ENCODE data around the gene SRPK1. TPM values are rescaled to one million over a fixed set of nuclear protein-coding genes. Genes with fewer than 3 reads are reported as not detected.
A peak's percentile ranks its signal among the peaks of the same experiment; 100 is the strongest.

Gene SRPK1
- total RNA-seq, 1 experiment from 2014 or later: 100 TPM

DNA sequence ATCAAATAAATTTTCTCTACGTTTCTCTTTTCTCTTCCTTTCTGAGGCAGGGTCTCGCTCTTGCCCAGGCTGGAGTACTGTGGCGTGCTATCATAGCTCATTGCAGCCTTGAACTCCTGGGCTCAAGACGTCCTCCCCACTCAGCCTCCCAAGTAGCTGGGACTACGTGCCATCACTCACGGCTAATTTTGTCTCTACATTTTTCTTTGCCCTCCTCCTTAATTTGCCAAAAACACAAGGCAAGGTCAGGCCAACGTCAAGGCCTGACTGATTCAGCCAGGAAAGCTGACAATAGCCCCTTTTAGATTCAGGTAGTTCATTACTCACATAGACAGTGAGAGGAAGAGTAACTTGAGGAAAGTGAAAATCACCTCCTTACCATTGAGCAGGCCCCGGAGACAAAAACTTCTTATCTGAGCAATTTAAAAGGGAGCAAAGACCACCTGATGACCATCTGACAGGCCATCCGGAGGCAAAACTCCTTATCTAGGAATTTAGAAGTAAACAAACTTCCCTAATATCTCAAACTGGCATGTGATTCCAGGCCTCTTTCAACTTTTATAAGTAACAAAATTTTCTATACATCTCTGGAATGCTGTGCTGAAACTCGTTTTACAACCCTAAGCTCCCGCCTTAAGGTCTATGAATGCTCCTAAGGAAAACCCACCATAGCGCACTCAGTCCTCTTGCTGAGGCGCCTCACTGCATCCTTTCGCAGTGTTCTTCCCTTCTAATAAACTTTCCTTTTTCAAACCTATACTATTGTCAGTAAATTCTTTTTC is 42.1 kb upstream of the SRPK1 start:
- Histone ChIP-seq H3K4me1 (ENCODE audit: insufficient read depth, low read length) (no peaks in the 10 kb centered on the region), H3K9me3 (ENCODE audit: low read length) (no peaks in the 10 kb centered on the region), H3K36me3 (ENCODE audit: low read depth, low read length) (no peaks in the 10 kb centered on the region), H3K79me2 (ENCODE audit: low read length) (no peaks in the 10 kb centered on the region), H3K27ac (ENCODE audit: low read length) (no peak overlapping the region), H3K4me2 (ENCODE audit: low read length) (no peak overlapping the region), H3F3A (ENCODE audit: low read length, unreplicated experiment) (no peaks in the 10 kb centered on the region), H3K9me2 (replicated peaks; ENCODE audit: low read length) (no peaks in the 10 kb centered on the region), H3K9ac (ENCODE audit: low read length) (no peak overlapping the region), H3K27me3 (ENCODE audit: low read length) (no peaks in the 10 kb centered on the region; the same call in 1 of the 2 replicates), H2AFZ (ENCODE audit: low read length) (no peak overlapping the region), H3K4me3 (ENCODE audit: low read length) (no peak overlapping the region), H4K20me1 (ENCODE audit: low read length) (no peaks in the 10 kb centered on the region)
- no TSS peak for BruUV-seq (replicated peaks)
- ChIA-PET POLR2A (ENCODE audit: unreplicated experiment) (no interaction called here), CTCF (no interaction called here)
- TF ChIP-seq, protein P1, sequence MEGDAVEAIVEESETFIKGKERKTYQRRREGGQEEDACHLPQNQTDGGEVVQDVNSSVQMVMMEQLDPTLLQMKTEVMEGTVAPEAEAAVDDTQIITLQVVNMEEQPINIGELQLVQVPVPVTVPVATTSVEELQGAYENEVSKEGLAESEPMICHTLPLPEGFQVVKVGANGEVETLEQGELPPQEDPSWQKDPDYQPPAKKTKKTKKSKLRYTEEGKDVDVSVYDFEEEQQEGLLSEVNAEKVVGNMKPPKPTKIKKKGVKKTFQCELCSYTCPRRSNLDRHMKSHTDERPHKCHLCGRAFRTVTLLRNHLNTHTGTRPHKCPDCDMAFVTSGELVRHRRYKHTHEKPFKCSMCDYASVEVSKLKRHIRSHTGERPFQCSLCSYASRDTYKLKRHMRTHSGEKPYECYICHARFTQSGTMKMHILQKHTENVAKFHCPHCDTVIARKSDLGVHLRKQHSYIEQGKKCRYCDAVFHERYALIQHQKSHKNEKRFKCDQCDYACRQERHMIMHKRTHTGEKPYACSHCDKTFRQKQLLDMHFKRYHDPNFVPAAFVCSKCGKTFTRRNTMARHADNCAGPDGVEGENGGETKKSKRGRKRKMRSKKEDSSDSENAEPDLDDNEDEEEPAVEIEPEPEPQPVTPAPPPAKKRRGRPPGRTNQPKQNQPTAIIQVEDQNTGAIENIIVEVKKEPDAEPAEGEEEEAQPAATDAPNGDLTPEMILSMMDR (conservative IDR thresholded peaks at IDR 0.05; ENCODE audit: low read depth, low read length): no peak
- TF ChIP-seq EZH2 (IDR thresholded peaks at IDR 0.05; ENCODE audit: low read length, unreplicated experiment) (no peak), EZH2phosphoT487 (IDR thresholded peaks at IDR 0.05; ENCODE audit: borderline replicate concordance, low read length) (no peak)
- ATAC-seq: no peak
- DNase-seq: no peak
- intact Hi-C loops (cut with micrococcal nuclease): no loop called here

DNA sequence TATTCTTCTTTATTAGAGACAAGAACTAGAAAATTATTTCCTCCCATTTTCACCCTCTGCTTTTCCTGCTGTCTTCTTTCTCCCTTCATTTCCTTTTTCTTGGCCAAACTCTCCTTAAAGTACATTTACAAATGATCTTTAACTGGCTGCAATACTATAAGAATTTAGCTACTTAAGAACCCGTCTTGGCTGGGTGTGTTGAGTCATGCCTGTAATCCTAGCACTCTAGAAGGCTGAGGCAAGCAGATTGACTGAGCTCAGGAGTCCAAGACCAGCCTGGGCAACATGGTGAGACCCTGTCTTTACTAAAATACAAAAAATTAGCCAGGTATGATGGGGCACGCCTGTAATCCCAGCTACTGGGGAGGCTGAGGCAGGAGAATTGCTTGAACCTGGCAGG is 39.3 kb upstream of the SRPK1 start:
- no peak for DNase-seq
- Histone ChIP-seq H3K79me2 (ENCODE audit: low read length) (no peaks in the 10 kb centered on the region), H4K20me1 (ENCODE audit: low read length) (no peaks in the 10 kb centered on the region), H3K27me3 (ENCODE audit: low read length) (no peaks in the 10 kb centered on the region; the same call in 1 of the 2 replicates), H3K36me3 (ENCODE audit: low read depth, low read length) (no peaks in the 10 kb centered on the region), H2AFZ (ENCODE audit: low read length) (no peak overlapping the region), H3K9me2 (replicated peaks; ENCODE audit: low read length) (no peaks in the 10 kb centered on the region), H3K4me2 (ENCODE audit: low read length) (no peak overlapping the region), H3K4me1 (ENCODE audit: insufficient read depth, low read length) (peaks cover 6% of the 10 kb centered on the region; the same call in 1 of the 2 replicates), H3F3A (ENCODE audit: low read length, unreplicated experiment) (no peaks in the 10 kb centered on the region), H3K27ac (ENCODE audit: low read length) (no peak overlapping the region), H3K9me3 (ENCODE audit: low read length) (no peaks in the 10 kb centered on the region), H3K9ac (ENCODE audit: low read length) (no peak overlapping the region), H3K4me3 (ENCODE audit: low read length) (no peak overlapping the region)
- BruUV-seq (replicated peaks): no TSS peak
- TF ChIP-seq, protein P1 (conservative IDR thresholded peaks at IDR 0.05; ENCODE audit: low read depth, low read length): no peak
- no peak for TF ChIP-seq EZH2phosphoT487 (IDR thresholded peaks at IDR 0.05; ENCODE audit: borderline replicate concordance, low read length)
- no peak for TF ChIP-seq EZH2 (IDR thresholded peaks at IDR 0.05; ENCODE audit: low read length, unreplicated experiment)
- POLR2A ChIA-PET (ENCODE audit: unreplicated experiment): no interaction called here
- intact Hi-C loops (cut with micrococcal nuclease): no loop called here
- CTCF ChIA-PET: no interaction called here
- no peak for ATAC-seq

GRCh38 chr6:35955970-35956369 is 35.1 kb upstream of the SRPK1 start:
- Histone ChIP-seq H3K4me2 (ENCODE audit: low read length) (peak overlapping the region; percentile 71), H4K20me1 (ENCODE audit: low read length) (no peaks in the 10 kb centered on the region), H3K79me2 (ENCODE audit: low read length) (no peaks in the 10 kb centered on the region), H3K27me3 (ENCODE audit: low read length) (no peaks in the 10 kb centered on the region; the same call in 1 of the 2 replicates), H3F3A (ENCODE audit: low read length, unreplicated experiment) (no peaks in the 10 kb centered on the region), H2AFZ (ENCODE audit: low read length) (peak overlapping the region; percentile 66; the same call in 1 of the 2 replicates), H3K27ac (ENCODE audit: low read length) (no peak overlapping the region), H3K4me3 (ENCODE audit: low read length) (no peak overlapping the region), H3K36me3 (ENCODE audit: low read depth, low read length) (no peaks in the 10 kb centered on the region), H3K9me2 (replicated peaks; ENCODE audit: low read length) (no peaks in the 10 kb centered on the region), H3K4me1 (ENCODE audit: insufficient read depth, low read length) (peaks cover 10% of the 10 kb centered on the region; the same call in 1 of the 2 replicates), H3K9me3 (ENCODE audit: low read length) (no peaks in the 10 kb centered on the region), H3K9ac (ENCODE audit: low read length) (no peak overlapping the region)
- BruUV-seq (replicated peaks): no TSS peak
- CTCF ChIA-PET: interaction anchor here (0.6 to 1.1 kb wide), 2 partner anchors 202 to 331 kb away, joined by 3 to 11 read pairs; no protein-coding TSS in a partner anchor
- ATAC-seq (no peak), DNase-seq (no peak)
- intact Hi-C loops (cut with micrococcal nuclease): loop anchor here (10.0 kb wide), 1 partner anchor 201 kb away; no protein-coding TSS in a partner anchor
- POLR2A ChIA-PET (ENCODE audit: unreplicated experiment): no interaction called here
- TF ChIP-seq EZH2phosphoT487 (IDR thresholded peaks at IDR 0.05; ENCODE audit: borderline replicate concordance, low read length): no peak
- TF ChIP-seq, protein P1 (conservative IDR thresholded peaks at IDR 0.05; ENCODE audit: low read depth, low read length): peak; percentile 57

Data from PC-3 (cell line).